ENCODE data around the gene PNPO.
"Not testable (repeated sequence)": the region's sequence is repeated elsewhere in the genome, so short reads cannot be mapped to it uniquely, and the experiment has no call there.

Gene PNPO

GRCh38 chr17:47918006-47918405 lies 23.4 kb upstream of the PNPO start:
- Histone ChIP-seq H3K9ac (ENCODE audit: low read length) (no peak overlapping the region), H3K9me2 (replicated peaks; ENCODE audit: insufficient read depth, low read length) (no peaks in the 10 kb centered on the region), H3K27ac (ENCODE audit: low read depth, low read length) (no peak overlapping the region), H3K36me3 (ENCODE audit: low read length) (no peaks in the 10 kb centered on the region; the same call in 1 of the 2 replicates), H3K27me3 (ENCODE audit: low read length) (no peaks in the 10 kb centered on the region), H3F3A (ENCODE audit: insufficient read depth) (0 out of 2 replicates have a peak, but pooled peaks cover 3% of the 10 kb centered on the region), H3K79me2 (ENCODE audit: insufficient read depth, low read length) (0 out of 2 replicates have a peak, but pooled peaks cover 3% of the 10 kb centered on the region), H4K20me1 (ENCODE audit: low read depth, low read length) (no peaks in the 10 kb centered on the region), H3K4me3 (ENCODE audit: insufficient read depth, low read length, poor library complexity, severe bottlenecking) (no peak overlapping the region), H2AFZ (ENCODE audit: low read depth, low read length, severe bottlenecking) (no peak overlapping the region), H3K9me3 (ENCODE audit: insufficient read depth, low read length) (no peaks in the 10 kb centered on the region), H3K4me2 (ENCODE audit: low read depth, low read length, poor library complexity, severe bottlenecking) (no peak overlapping the region)
- TF ChIP-seq EZH2phosphoT487 (conservative IDR thresholded peaks at IDR 0.05; ENCODE audit: low read length) (no peak), CTCF (IDR thresholded peaks at IDR 0.05; ENCODE audit: insufficient read depth, low read length, poor library complexity, severe bottlenecking) (no peak)

GRCh38 chr17:47918991-47919390 lies 22.4 kb upstream of the PNPO start:
- Histone ChIP-seq H4K20me1 (ENCODE audit: low read depth, low read length) (no peaks in the 10 kb centered on the region), H3K27me3 (ENCODE audit: low read length) (no peaks in the 10 kb centered on the region), H2AFZ (ENCODE audit: low read depth, low read length, severe bottlenecking) (no peak overlapping the region), H3F3A (ENCODE audit: insufficient read depth) (0 out of 2 replicates have a peak, but pooled peaks cover 3% of the 10 kb centered on the region), H3K79me2 (ENCODE audit: insufficient read depth, low read length) (no peaks in the 10 kb centered on the region), H3K36me3 (ENCODE audit: low read length) (no peaks in the 10 kb centered on the region; the same call in 1 of the 2 replicates), H3K9me3 (ENCODE audit: insufficient read depth, low read length) (no peaks in the 10 kb centered on the region), H3K9ac (ENCODE audit: low read length) (no peak overlapping the region), H3K4me3 (ENCODE audit: insufficient read depth, low read length, poor library complexity, severe bottlenecking) (no peak overlapping the region), H3K9me2 (replicated peaks; ENCODE audit: insufficient read depth, low read length) (no peaks in the 10 kb centered on the region), H3K4me2 (ENCODE audit: low read depth, low read length, poor library complexity, severe bottlenecking) (no peak overlapping the region), H3K27ac (ENCODE audit: low read depth, low read length) (no peak overlapping the region)
- TF ChIP-seq CTCF (IDR thresholded peaks at IDR 0.05; ENCODE audit: insufficient read depth, low read length, poor library complexity, severe bottlenecking) (no peak), EZH2phosphoT487 (conservative IDR thresholded peaks at IDR 0.05; ENCODE audit: low read length) (no peak)

GRCh38 chr17:47919889-47920288 lies 21.5 kb upstream of the PNPO start:
- H3K9me3 ChIP-seq (ENCODE audit: insufficient read depth, low read length); H3K4me3 ChIP-seq (ENCODE audit: insufficient read depth, low read length, poor library complexity, severe bottlenecking); H3K4me2 ChIP-seq (ENCODE audit: low read depth, low read length, poor library complexity, severe bottlenecking); H3K36me3 ChIP-seq (ENCODE audit: low read length); H3K27me3 ChIP-seq (ENCODE audit: low read length); H3F3A ChIP-seq (ENCODE audit: insufficient read depth); H3K27ac ChIP-seq (ENCODE audit: low read depth, low read length); H2AFZ ChIP-seq (ENCODE audit: low read depth, low read length, severe bottlenecking); H3K9me2 ChIP-seq (replicated peaks; ENCODE audit: insufficient read depth, low read length); H3K79me2 ChIP-seq (ENCODE audit: insufficient read depth, low read length); H4K20me1 ChIP-seq (ENCODE audit: low read depth, low read length); H3K9ac ChIP-seq (ENCODE audit: low read length): not testable (repeated sequence)

GRCh38 chr17:47924785-47925677 lies 16.3 kb upstream of the PNPO start:
- H3K4me2 ChIP-seq (ENCODE audit: low read depth, low read length, poor library complexity, severe bottlenecking) = no peak overlapping the region
- no peaks in the 10 kb centered on the region for H3F3A ChIP-seq (ENCODE audit: insufficient read depth)
- H3K9ac ChIP-seq (ENCODE audit: low read length) = no peak overlapping the region
- TF ChIP-seq EZH2phosphoT487 (conservative IDR thresholded peaks at IDR 0.05; ENCODE audit: low read length) (no peak), CTCF (IDR thresholded peaks at IDR 0.05; ENCODE audit: insufficient read depth, low read length, poor library complexity, severe bottlenecking) (no peak)
- H2AFZ ChIP-seq (ENCODE audit: low read depth, low read length, severe bottlenecking) = no peak overlapping the region
- H3K27me3 ChIP-seq (ENCODE audit: low read length) = no peaks in the 10 kb centered on the region
- no peaks in the 10 kb centered on the region for H3K9me3 ChIP-seq (ENCODE audit: insufficient read depth, low read length)
- H3K4me3 ChIP-seq (ENCODE audit: insufficient read depth, low read length, poor library complexity, severe bottlenecking) = no peak overlapping the region
- no peaks in the 10 kb centered on the region for H4K20me1 ChIP-seq (ENCODE audit: low read depth, low read length)
- H3K36me3 ChIP-seq (ENCODE audit: low read length) = no peaks in the 10 kb centered on the region
- H3K9me2 ChIP-seq (replicated peaks; ENCODE audit: insufficient read depth, low read length) = no peaks in the 10 kb centered on the region
- H3K79me2 ChIP-seq (ENCODE audit: insufficient read depth, low read length) = no peaks in the 10 kb centered on the region
- no peak overlapping the region for H3K27ac ChIP-seq (ENCODE audit: low read depth, low read length)

Data from SU-DHL-6 (cell line).